Measurements from ENCODE around the gene MTRF1L.

Gene MTRF1L, protein sequence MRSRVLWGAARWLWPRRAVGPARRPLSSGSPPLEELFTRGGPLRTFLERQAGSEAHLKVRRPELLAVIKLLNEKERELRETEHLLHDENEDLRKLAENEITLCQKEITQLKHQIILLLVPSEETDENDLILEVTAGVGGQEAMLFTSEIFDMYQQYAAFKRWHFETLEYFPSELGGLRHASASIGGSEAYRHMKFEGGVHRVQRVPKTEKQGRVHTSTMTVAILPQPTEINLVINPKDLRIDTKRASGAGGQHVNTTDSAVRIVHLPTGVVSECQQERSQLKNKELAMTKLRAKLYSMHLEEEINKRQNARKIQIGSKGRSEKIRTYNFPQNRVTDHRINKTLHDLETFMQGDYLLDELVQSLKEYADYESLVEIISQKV

DNA sequence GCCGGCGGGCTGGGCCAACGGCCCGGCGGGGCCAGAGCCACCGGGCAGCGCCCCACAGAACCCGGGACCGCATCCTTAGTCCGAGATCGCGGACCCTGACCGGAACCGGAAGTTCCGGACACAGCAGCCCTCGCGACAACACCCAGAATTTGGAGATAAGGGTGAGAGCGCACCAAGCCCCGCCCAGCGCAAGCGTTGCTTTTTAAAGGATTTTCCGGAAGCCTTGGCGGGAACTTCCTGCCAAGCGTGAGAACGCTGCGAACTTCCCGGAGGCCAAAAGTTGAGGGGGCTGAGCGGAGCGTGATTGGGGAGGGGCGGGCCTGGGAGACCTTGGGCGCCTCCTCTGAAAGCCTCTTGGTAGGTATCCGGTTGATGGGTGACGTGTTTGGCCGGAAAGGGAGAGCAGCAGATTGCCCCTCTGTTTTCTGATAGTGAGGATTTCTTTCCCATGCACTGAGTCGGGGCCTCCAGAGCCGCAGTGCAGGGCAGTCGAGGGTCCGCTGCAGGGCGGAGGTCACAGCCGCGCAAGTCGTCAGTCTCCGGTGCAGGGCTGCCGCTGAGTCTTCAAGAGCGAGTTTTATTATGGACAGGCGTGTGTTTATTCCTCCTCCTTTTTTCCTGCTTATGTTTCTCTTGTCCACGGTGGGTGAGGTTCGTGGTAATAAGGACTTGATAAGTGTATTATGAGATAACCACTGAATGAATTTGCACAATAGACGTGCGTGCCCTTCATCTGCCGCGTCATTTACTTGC lies at the start of gene MTRF1L:
Gene MTRF1L (minus strand): TSS at position 97 of the 753 bp plus-strand sequence. CDS start 24 bp downstream, at position 73.
- TF ChIP-seq, protein P1, sequence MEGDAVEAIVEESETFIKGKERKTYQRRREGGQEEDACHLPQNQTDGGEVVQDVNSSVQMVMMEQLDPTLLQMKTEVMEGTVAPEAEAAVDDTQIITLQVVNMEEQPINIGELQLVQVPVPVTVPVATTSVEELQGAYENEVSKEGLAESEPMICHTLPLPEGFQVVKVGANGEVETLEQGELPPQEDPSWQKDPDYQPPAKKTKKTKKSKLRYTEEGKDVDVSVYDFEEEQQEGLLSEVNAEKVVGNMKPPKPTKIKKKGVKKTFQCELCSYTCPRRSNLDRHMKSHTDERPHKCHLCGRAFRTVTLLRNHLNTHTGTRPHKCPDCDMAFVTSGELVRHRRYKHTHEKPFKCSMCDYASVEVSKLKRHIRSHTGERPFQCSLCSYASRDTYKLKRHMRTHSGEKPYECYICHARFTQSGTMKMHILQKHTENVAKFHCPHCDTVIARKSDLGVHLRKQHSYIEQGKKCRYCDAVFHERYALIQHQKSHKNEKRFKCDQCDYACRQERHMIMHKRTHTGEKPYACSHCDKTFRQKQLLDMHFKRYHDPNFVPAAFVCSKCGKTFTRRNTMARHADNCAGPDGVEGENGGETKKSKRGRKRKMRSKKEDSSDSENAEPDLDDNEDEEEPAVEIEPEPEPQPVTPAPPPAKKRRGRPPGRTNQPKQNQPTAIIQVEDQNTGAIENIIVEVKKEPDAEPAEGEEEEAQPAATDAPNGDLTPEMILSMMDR (IDR thresholded peaks at IDR 0.05; ENCODE audit: insufficient read depth, low read depth, low read length, missing control alignments), result no peak
- peak within 1 kb of the TSS; percentile 88 for H3K4me3 ChIP-seq (ENCODE audit: low read depth, low read length)
- DNase-seq (ENCODE audit: low read depth), result peak; percentile 97

DNA sequence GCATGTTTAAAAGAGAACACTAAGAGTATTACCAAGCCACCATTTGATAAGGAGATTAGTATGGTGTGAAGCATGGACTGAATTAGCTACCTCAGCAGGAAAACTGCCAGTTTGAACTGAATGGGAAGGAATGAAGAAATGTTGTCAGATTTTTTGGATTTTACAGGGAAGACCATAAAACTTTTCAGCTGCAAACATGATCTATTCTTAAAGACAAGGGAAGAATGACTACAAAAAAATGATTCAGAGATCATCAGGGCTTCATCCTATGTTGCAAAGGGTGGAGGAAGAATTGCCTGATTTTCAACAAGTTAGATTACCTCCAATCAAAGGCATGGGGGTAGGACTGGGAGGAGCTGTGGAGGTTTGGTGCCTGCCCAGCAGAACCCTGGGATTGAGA lies 49.3 kb upstream of the MTRF1L start:
- no peak overlapping the region for H3K4me3 ChIP-seq (ENCODE audit: low read depth, low read length)
- TF ChIP-seq, protein P1 (IDR thresholded peaks at IDR 0.05; ENCODE audit: insufficient read depth, low read depth, low read length, missing control alignments), result no peak
- no peak for DNase-seq (ENCODE audit: low read depth)

DNA sequence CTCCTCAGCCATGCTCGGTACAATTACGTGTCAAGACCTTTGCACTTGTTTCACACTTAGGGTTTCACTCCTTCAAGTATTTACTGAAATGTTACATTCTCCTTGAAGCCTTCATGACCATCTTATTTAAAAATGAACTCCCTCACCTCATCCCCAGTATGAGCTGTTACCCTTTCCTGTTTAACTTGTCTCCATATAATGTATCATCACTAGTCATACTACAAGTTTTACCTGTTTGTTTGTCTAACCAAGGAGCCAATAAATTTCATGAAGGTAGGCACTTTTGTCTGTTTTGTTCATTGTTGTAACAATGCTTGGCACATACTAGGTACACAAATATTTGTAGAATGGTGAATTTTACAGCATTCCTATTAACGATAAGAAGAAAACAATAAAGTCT lies 46.1 kb upstream of the MTRF1L start:
- H3K4me3 ChIP-seq (ENCODE audit: low read depth, low read length), result no peak overlapping the region
- DNase-seq (ENCODE audit: low read depth), result no peak
- TF ChIP-seq, protein P1 (IDR thresholded peaks at IDR 0.05; ENCODE audit: insufficient read depth, low read depth, low read length, missing control alignments), result no peak

DNA sequence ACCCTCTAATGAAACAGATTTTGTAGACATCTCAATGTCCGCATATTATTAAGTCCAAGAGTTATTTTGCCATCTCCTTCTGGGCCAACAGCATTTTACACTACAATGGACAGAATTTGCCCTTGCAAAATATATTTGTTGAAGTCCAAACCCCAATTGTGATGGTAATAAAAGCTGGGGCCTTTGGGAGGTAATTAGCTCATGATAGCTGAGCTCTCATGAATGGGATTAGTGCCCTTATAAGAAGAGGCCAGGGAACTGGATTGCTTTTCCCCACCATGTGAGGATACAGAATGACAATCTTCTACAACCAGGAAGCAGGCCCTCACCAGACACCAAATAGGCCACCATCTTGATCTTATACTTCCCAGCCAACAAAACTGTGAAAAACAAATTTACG lies 44.9 kb upstream of the MTRF1L start:
- TF ChIP-seq, protein P1 (IDR thresholded peaks at IDR 0.05; ENCODE audit: insufficient read depth, low read depth, low read length, missing control alignments), result no peak
- no peak overlapping the region for H3K4me3 ChIP-seq (ENCODE audit: low read depth, low read length)
- DNase-seq (ENCODE audit: low read depth), result no peak

DNA sequence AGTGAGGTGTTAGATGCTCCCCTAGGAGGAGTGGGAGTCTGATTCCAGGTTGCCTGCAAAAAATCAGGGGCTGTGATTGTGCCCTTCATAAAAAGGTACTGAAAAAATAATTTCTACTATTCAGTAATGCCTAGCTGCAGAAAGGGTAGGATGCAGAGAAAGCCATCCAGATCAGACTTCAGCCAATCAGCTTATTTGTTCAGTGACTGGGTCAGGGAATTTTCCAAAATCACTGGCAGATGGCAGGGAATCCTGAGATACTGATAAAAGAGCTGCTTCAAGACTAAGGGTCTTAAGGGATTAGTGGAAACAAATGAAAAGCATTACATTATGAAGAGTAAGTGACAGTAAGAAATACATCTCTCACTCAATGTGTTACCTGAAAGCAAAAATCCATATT lies 42.8 kb upstream of the MTRF1L start:
- DNase-seq (ENCODE audit: low read depth), result no peak
- no peak overlapping the region for H3K4me3 ChIP-seq (ENCODE audit: low read depth, low read length)
- TF ChIP-seq, protein P1 (IDR thresholded peaks at IDR 0.05; ENCODE audit: insufficient read depth, low read depth, low read length, missing control alignments), result no peak

DNA sequence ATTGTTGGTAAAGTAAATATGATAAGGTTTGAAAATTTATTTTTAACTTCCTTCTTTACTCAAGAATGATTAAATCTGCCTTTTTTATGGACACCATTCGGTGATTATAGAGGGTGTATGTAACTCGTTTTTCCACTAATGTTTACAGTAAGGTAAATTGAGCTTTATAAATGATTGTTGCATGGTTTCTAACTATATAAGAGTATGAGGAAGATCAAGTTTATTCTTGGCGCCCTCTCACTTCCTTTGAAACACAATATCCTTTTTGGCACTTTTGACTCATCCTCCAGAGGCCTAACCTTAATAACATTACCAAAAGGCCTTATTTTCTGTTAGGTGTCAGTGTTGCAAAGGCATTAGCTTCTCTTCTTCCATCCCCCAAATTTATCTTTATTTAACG lies 41.8 kb upstream of the MTRF1L start:
- TF ChIP-seq, protein P1 (IDR thresholded peaks at IDR 0.05; ENCODE audit: insufficient read depth, low read depth, low read length, missing control alignments), result no peak
- H3K4me3 ChIP-seq (ENCODE audit: low read depth, low read length), result no peak overlapping the region
- DNase-seq (ENCODE audit: low read depth), result no peak

Measured in GM12865 (cell line).